K562 treated with DMSO at 1 percent for 12 hours (cell line): ENCODE results near the gene KRTAP12-4. TPM values are rescaled to one million over a fixed set of nuclear protein-coding genes. Genes with fewer than 3 reads are reported as not detected.

ENCODE experiments used
- total RNA-seq: library from RNA; unstranded; fragments of 300-600 nt; gene quantifications from 2 replicates; pipeline ENCODE4 v1.2.3, GENCODE V29; 2022; ENCODE audit not compliant: insufficient read depth

KRTAP12-4 gene
- total RNA-seq: not detected in 2 replicates

GRCh38 chr21:44654576-44655175 is at the start of gene KRTAP12-4:
Gene KRTAP12-4 (minus strand): TSS chr21:44654659. CDS start chr21:44654614, 45 bp downstream.

DNA sequence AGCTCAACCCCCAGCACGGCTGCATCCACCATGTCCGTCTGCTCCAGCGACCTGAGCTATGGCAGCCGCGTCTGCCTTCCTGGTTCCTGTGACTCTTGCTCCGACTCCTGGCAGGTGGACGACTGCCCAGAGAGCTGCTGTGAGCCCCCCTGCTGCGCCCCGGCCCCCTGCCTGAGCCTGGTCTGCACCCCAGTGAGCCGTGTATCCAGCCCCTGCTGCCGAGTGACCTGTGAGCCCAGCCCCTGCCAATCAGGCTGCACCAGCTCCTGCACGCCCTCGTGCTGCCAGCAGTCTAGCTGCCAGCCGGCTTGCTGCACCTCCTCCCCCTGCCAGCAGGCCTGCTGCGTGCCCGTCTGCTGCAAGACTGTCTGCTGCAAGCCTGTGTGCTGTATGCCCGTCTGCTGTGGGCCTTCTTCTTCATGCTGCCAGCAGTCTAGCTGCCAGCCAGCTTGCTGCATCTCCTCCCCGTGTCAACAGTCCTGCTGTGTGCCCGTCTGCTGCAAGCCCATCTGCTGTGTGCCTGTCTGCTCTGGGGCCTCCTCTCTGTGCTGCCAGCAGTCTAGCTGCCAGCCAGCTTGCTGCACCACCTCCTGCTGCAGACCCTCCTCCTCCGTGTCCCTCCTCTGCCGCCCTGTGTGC is 42.8 kb upstream of the KRTAP12-4 start, which contains the start of gene KRTAP10-12:
Gene KRTAP10-12, plus strand, starts transcription at position 1 of the 639 bp plus-strand sequence. Its CDS starts 30 bp downstream, at position 31.

GRCh38 chr21:44681861-44682579 is 27.6 kb upstream of the KRTAP12-4 start, which contains the start of gene KRTAP12-1:
Gene KRTAP12-1 (minus strand): TSS chr21:44682163. CDS start chr21:44682123, 40 bp downstream.

GRCh38 chr21:44666401-44667320 is 12.2 kb upstream of the KRTAP12-4 start, which contains the start of gene KRTAP12-2:
Gene KRTAP12-2 (minus strand): TSS chr21:44666927. CDS start chr21:44666886, 41 bp downstream.

DNA sequence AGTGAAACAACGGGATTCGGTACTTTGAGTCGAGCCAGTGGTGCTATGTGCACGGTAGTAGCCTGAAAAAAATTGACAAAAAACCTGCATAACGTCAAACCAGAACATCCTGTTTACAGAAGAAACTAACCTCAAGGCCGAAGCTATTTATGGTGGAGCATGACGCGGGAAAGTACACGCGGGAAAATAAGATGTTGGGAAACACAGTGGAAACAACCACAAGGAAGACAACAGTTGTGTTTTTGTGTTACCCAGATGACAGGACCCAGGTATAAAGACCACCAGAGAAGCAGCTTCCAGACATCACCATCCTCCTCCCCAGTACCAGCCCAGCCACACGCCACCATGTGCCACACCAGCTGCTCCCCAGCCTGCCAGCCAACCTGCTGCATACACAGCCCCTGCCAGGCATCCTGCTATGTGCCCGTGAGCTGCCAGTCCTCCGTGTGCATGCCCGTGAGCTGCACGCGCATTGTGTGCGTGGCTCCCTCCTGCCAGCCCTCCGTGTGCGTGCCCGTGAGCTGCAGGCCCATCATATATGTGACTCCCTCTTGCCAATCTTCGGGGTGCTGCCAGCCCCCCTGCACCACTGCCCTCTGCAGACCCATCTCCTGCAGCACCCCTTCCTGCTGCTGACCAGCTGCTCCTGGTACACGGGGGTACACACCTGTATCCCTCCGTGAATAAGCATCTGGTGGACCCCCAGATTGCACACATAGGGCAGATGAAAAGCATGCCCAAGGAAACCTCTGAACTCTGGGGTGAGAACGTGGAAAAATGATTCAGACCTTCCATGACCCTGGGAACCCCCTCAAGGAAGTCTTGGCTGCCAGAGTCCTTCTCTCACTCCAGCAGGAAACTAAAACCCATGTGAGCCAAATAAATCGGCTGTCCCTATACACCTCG is 3.4 kb upstream of the KRTAP12-4 start, which contains the start of gene KRTAP12-3:
Gene KRTAP12-3, plus strand, starts transcription at position 298 of the 906 bp plus-strand sequence. Its CDS starts 48 bp downstream, at position 346.

GRCh38 chr21:44646366-44647221 is 7.9 kb downstream of the KRTAP12-4 start, which contains the start of gene KRTAP10-11:
Gene KRTAP10-11 (plus strand): TSS chr21:44646414. CDS start chr21:44646459, 45 bp downstream.

GRCh38 chr21:44637018-44637850 is 17.2 kb downstream of the KRTAP12-4 start, which contains the start of gene KRTAP10-10:
Gene KRTAP10-10 (plus strand): TSS chr21:44637356. CDS start chr21:44637418, 62 bp downstream.

DNA sequence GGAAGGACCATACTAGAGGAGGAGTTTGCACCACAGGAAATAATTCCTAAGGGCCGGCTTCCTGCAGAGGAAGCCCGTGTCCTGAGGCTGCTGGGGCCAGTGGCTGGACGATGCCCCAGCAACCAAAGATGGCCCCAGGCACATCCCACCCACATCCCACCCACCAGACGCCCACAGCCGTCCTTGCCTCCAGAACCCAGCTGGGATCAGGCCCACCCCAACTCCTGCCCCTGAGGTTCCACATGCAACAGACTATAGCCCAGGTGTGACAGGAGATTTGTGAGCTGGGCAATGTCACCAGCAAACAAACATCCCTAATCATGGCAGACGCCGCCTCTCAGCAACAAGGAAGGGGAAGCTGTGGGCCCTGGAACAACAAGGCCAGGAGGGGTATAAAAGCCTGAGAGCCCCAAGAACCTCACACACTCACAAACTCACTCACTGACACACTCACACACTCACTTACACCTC is 27.8 kb downstream of the KRTAP12-4 start, which contains the start of gene KRTAP10-9:
Gene KRTAP10-9, plus strand, starts transcription at position 421 of the 471 bp plus-strand sequence. CDS start 79 bp downstream, outside the sequence.

DNA sequence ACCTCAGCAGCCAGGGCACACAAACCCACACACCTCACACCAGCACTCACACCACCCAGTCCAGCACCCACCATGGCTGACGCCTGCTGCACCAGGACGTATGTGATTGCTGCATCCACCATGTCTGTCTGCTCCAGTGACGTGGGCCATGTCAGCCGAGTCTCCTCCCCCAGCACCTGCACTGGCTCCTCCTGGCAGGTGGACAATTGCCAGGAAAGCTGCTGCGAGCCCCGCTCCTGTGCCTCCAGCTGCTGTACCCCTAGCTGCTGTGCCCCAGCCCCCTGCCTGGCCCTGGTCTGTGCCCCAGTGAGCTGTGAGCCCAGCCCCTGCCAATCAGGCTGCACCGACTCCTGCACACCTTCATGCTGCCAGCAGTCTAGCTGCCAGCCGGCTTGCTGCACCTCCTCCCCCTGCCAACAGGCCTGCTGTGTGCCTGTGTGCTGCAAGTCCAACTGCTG is 42.4 kb downstream of the KRTAP12-4 start, which contains the start of gene KRTAP10-8:
Gene KRTAP10-8, plus strand, starts transcription at position 51 of the 458 bp plus-strand sequence. Its CDS starts 22 bp downstream, at position 73.

Other genes with a start within 250 kb of the KRTAP12-4 start
- gene LRRC3, start 199.1 kb downstream of the KRTAP12-4 start, total RNA-seq: not detected in 2 replicates
- gene KRTAP10-1, start 114.5 kb downstream of the KRTAP12-4 start, total RNA-seq: not detected in 2 replicates
- gene KRTAP10-2, start 103.2 kb downstream of the KRTAP12-4 start, total RNA-seq: not detected in 2 replicates
- gene KRTAP10-3, start 95.9 kb downstream of the KRTAP12-4 start, total RNA-seq: not detected in 2 replicates
- not detected in 2 replicates for gene KRTAP10-4, start 80.9 kb downstream of the KRTAP12-4 start, total RNA-seq
- gene KRTAP10-5, start 74.1 kb downstream of the KRTAP12-4 start, total RNA-seq: not detected in 2 replicates
- gene KRTAP10-6, start 62.2 kb downstream of the KRTAP12-4 start, total RNA-seq: not detected in 2 replicates
- not detected in 2 replicates for gene KRTAP10-7, start 54.1 kb downstream of the KRTAP12-4 start, total RNA-seq
- not detected in 2 replicates for gene KRTAP10-8, start 42.6 kb downstream of the KRTAP12-4 start, total RNA-seq
- gene KRTAP10-9, start 27.6 kb downstream of the KRTAP12-4 start, total RNA-seq: not detected in 2 replicates
- gene KRTAP10-10, start 17.3 kb downstream of the KRTAP12-4 start, total RNA-seq: not detected in 2 replicates
- gene KRTAP10-11, start 8.2 kb downstream of the KRTAP12-4 start, total RNA-seq: not detected in 2 replicates
- gene KRTAP12-3, start 3.3 kb upstream of the KRTAP12-4 start, total RNA-seq: not detected in 2 replicates
- not detected in 2 replicates for gene KRTAP12-2, start 12.3 kb upstream of the KRTAP12-4 start, total RNA-seq
- gene KRTAP12-1, start 27.5 kb upstream of the KRTAP12-4 start, total RNA-seq: not detected in 2 replicates
- not detected in 2 replicates for gene KRTAP10-12, start 42.5 kb upstream of the KRTAP12-4 start, total RNA-seq
- not detected in 2 replicates for gene TSPEAR, start 56.9 kb upstream of the KRTAP12-4 start, total RNA-seq
- gene UBE2G2, start 147.2 kb upstream of the KRTAP12-4 start, total RNA-seq: 28.6 and 106 TPM in 2 replicates
- gene SUMO3, start 163.4 kb upstream of the KRTAP12-4 start, total RNA-seq: 71.5 and 102 TPM in 2 replicates
- gene PTTG1IP, start 219.0 kb upstream of the KRTAP12-4 start, total RNA-seq: 124 and 191 TPM in 2 replicates